ENCODE results near the gene MRTO4. TPM values are rescaled to one million over a fixed set of nuclear protein-coding genes. Genes with fewer than 3 reads are reported as not detected.

The MRTO4 gene
- total and polyA plus RNA-seq, 10 of the 15 experiments (the other 5 are each of a cell fraction or from before 2014, with no cell fraction given) = 43.5 to 99.5 (median 69.7) TPM

- no peak overlapping the region for H2AFZ ChIP-seq (ENCODE audit: control insufficient read depth, low read depth, low read length)
- RAD21 ChIA-PET (ENCODE audit: unreplicated experiment) = no interaction called here
- no TSS peak for BruUV-seq (replicated peaks)
- in situ Hi-C loops (cut with MboI) (no loop called here), intact Hi-C loops (cut with micrococcal nuclease; ENCODE audit: unreplicated experiment) (no loop called here)
- CTCF ChIA-PET = no interaction called here
- H3K4me3 ChIP-seq = no peak overlapping the region
- H3K4me1 ChIP-seq (ENCODE audit: control insufficient read depth, insufficient read depth, low read length) = no peaks in the 10 kb centered on the region
- no peak overlapping the region; the same call in 1 of the 2 replicates for H3K27ac ChIP-seq (ENCODE audit: control insufficient read depth, insufficient read depth)
- H3K4me2 ChIP-seq (ENCODE audit: control insufficient read depth, insufficient read depth) = no peak overlapping the region
- H3K79me2 ChIP-seq (ENCODE audit: control insufficient read depth, insufficient read depth, low read length) = peaks cover 4% of the 10 kb centered on the region
- DNase-seq (ENCODE audit: low read depth, low spot score) (no peak), FAIRE-seq (no peak), ATAC-seq (no peak)
- SMC1A ChIA-PET (ENCODE audit: uncharacterized antibody, unreplicated experiment) = interaction anchor here (1.2 to 1.5 kb wide), 2 partner anchors 9 to 54 kb away, joined by 3 to 5 read pairs; no protein-coding TSS in a partner anchor
- no peak overlapping the region for H3K9ac ChIP-seq (ENCODE audit: control insufficient read depth, insufficient read depth, low read length)
- H3K36me3 ChIP-seq (ENCODE audit: control insufficient read depth in 2 of 2, insufficient read depth in 2 of 2, low read length in 1 of 2) = peaks cover 15 to 22% of the 10 kb centered on the region in 2 experiments
- no peaks in the 10 kb centered on the region for H4K20me1 ChIP-seq (ENCODE audit: control insufficient read depth, insufficient read depth)
- H3K9me3 ChIP-seq (replicated peaks; ENCODE audit: control insufficient read depth, insufficient read depth, low read length) = no peaks in the 10 kb centered on the region
- TF ChIP-seq ATF3 (IDR thresholded peaks at IDR 0.05; ENCODE audit: borderline replicate concordance, extremely low read depth, low read depth, low read length) (no peak), RCOR1 (conservative IDR thresholded peaks at IDR 0.05; ENCODE audit: low read depth, low read length) (no peak), SPI1 (IDR thresholded peaks at IDR 0.05; ENCODE audit: borderline replicate concordance, insufficient read depth, low read depth, low read length) (no peak), PAX5 (IDR thresholded peaks at IDR 0.05; ENCODE audit: borderline replicate concordance, low read depth, low read length) (no peak), SIN3A (IDR thresholded peaks at IDR 0.05; ENCODE audit: low read depth, low read length) (no peak), MEF2A (IDR thresholded peaks at IDR 0.05; ENCODE audit: insufficient read depth, low read depth, low read length) (no peak)
- WGBS (ENCODE audit: insufficient coverage, insufficient replicate concordance, low lambda C conversion rate, missing lambda C conversion rate) = 91% methylated on average over 7 of the region's 7 CpGs
- POLR2A ChIA-PET = interaction anchor here (0.8 to 1.8 kb wide), 2 partner anchors 8 to 92 kb away, joined by 3 to 7 read pairs; partner anchors contain the start of genes AKR7A2 and SLC66A1
- no peaks in the 10 kb centered on the region for H3K27me3 ChIP-seq (replicated peaks in 1 of 2; ENCODE audit: control insufficient read depth in 2 of 2, insufficient read depth in 2 of 2, low read length in 1 of 2)
These were observed 32.2 kb upstream of the MRTO4 start for GRCh38 chr1:19219451-19219850.

Data from GM12878 (cell line).